Kidney (tissue), 14 donors: Measurements from ENCODE around the gene CERS5. TPM values are rescaled to one million over a fixed set of nuclear protein-coding genes. Genes with fewer than 3 reads are reported as not detected.

Source experiments
- DNase-seq, 5 donors: peaks; one replicate each; pipeline ENCODE4 v3.0.0-alpha.2; 2013 to 2020
- FAIRE-seq: peaks from 2 replicates; lab custom pipeline; 2012; peaks lifted over from hg19 to GRCh38; lab: Jason Lieb, UNC
- H3K27ac ChIP-seq, 2 donors: one replicate each; pipeline ENCODE4 v1.7.0; 2013; ENCODE audit warnings: low read depth in 2 of 2, low read length in 2 of 2, inconsistent platforms in 1 of 2
- H3K27me3 ChIP-seq: one replicate; pipeline ENCODE4 v1.7.1; 2013; ENCODE audit warnings: low read length, inconsistent platforms; ENCODE audit not compliant: control insufficient read depth, insufficient read depth
- H3K36me3 ChIP-seq, 3 donors: one replicate each; pipeline versions ENCODE4 v1.7.0 to v1.7.1; 2013; ENCODE audit warnings: low read length in 3 of 3, control low read depth in 1 of 3, inconsistent platforms in 1 of 3; ENCODE audit not compliant: insufficient read depth in 3 of 3, control insufficient read depth in 2 of 3
- H3K4me1 ChIP-seq, 3 donors: one replicate each; pipeline versions ENCODE4 v1.7.0 to v1.7.1; 2013; ENCODE audit warnings: low read length in 3 of 3, inconsistent platforms in 1 of 3, low read depth in 1 of 3; ENCODE audit not compliant: control insufficient read depth in 2 of 3, insufficient read depth in 2 of 3
- H3K4me3 ChIP-seq, 3 donors: one replicate each; pipeline versions ENCODE4 v1.7.0 to v1.8.1; 2013; ENCODE audit warnings: low read length in 3 of 3, control low read depth in 1 of 3, inconsistent platforms in 1 of 3
- H3K9ac ChIP-seq, 3 donors: one replicate each; pipeline versions ENCODE4 v1.7.0 to v1.7.1; 2013; ENCODE audit warnings: low read length in 3 of 3, control low read depth in 1 of 3, inconsistent platforms in 1 of 3
- H3K9me3 ChIP-seq, 3 donors: one replicate each; pipeline versions ENCODE4 v1.7.0 to v1.7.1; 2013; ENCODE audit warnings: low read length in 3 of 3, control low read depth in 1 of 3, inconsistent platforms in 1 of 3; ENCODE audit not compliant: control insufficient read depth in 2 of 3, insufficient read depth in 1 of 3
- CTCF ChIP-seq: IDR thresholded peaks from 3 replicates; pipeline ENCODE4 v1.5.1; 2012; ENCODE audit warnings: mild to moderate bottlenecking, moderate library complexity, borderline replicate concordance; ENCODE audit not compliant: insufficient read depth; ENCODE audit errors: extremely low read depth
- intact Hi-C: fragments of 100-400 bp; cut with DNase I; formaldehyde crosslinking; loops from one replicate; pipeline ENCODE4 v1.11.1; 2022
- polyA plus RNA-seq: library from polyadenylated mRNA; stranded (reverse); fragments of 350-450 nt; fragmentation: Illumina TruSeq; extraction: RNeasy Lipid Tissue Mini Kit (QIAGEN cat#74804); gene quantifications from one replicate; pipeline ENCODE4 v1.2.3, GENCODE V29; 2014; ENCODE audit warnings: low read depth, low replicate concordance; ENCODE audit not compliant: insufficient read depth
- total RNA-seq: library from RNA; stranded (reverse); fragmentation: NEBNext Ultra II Directional; extraction: Animal tissue kit (Norgen Biotek cat#: 25700); gene quantifications from one replicate; pipeline ENCODE4 v1.2.1, GENCODE V29; 2021
- donor health status: control.
- donor health status: control.
- donor health status: control.
- donor health status: control.
- donor health status: control.
- donor health status: DM: yes; HTN: yes; CAD: no.
- donor health status: Normal renal cell carcinoma (clear cell type).

The CERS5 gene
- total and polyA plus RNA-seq, 2 donors from 2014 or later = 40.2 to 52.1 TPM

- Histone ChIP-seq H3K36me3 (peaks cover 2 to 3% (median 2%) of the 10 kb centered on the region in 3 donors), H3K4me3 (no peak overlapping the region), H3K9me3 (no peaks in the 10 kb centered on the region), H3K9ac (no peak overlapping the region), H3K4me1 (peaks cover 0 to 2% (median 0%) of the 10 kb centered on the region in 3 donors), H3K27ac (no peak overlapping the region), H3K27me3 (no peaks in the 10 kb centered on the region)
- DNase-seq = no peak
- intact Hi-C loops = no loop called here
- no peak for TF ChIP-seq CTCF
- no peak for FAIRE-seq
Measured at GRCh38 chr12:50213439-50213838, 46.3 kb upstream of the CERS5 start.

- Histone ChIP-seq H3K27me3 (no peaks in the 10 kb centered on the region), H3K4me1 (peaks cover 0 to 2% (median 0%) of the 10 kb centered on the region in 3 donors), H3K9me3 (no peaks in the 10 kb centered on the region), H3K4me3 (no peak overlapping the region), H3K27ac (peak overlapping the region; percentile 9 to 57), H3K9ac (no peak overlapping the region), H3K36me3 (peaks cover 0 to 2% (median 0%) of the 10 kb centered on the region in 3 donors)
- DNase-seq (no peak), FAIRE-seq (no peak)
- no peak for TF ChIP-seq CTCF
- intact Hi-C loops = no loop called here
Measured at GRCh38 chr12:50212071-50212467, 44.9 kb upstream of the CERS5 start.

GRCh38 chr12:50211392-50212070 lies 44.4 kb upstream of the CERS5 start:
- DNase-seq (peak in 1 of 5 donors; percentile 57), FAIRE-seq (no peak)
- no peaks in the 10 kb centered on the region for H3K9me3 ChIP-seq
- H3K4me3 ChIP-seq = no peak overlapping the region
- peaks cover 0 to 2% (median 0%) of the 10 kb centered on the region in 3 donors for H3K4me1 ChIP-seq
- TF ChIP-seq CTCF = no peak
- H3K27me3 ChIP-seq = no peaks in the 10 kb centered on the region
- peaks cover 0 to 2% (median 0%) of the 10 kb centered on the region in 3 donors for H3K36me3 ChIP-seq
- intact Hi-C loops = no loop called here
- peak overlapping the region; percentile 9 to 57 for H3K27ac ChIP-seq
- no peak overlapping the region for H3K9ac ChIP-seq
